HepG2 (cell line): ENCODE data around the gene TGFA. TPM values are rescaled to one million over a fixed set of nuclear protein-coding genes. Genes with fewer than 3 reads are reported as not detected.

ENCODE experiments used
- CBX5 ChIP-seq: sonication (generic); formaldehyde crosslinking; IDR thresholded peaks from 2 replicates; pipeline ENCODE4 v1.4.0; 2020; ENCODE audit warnings: missing genetic modification reagents, borderline replicate concordance
- CENPT ChIP-seq: sonication (generic); formaldehyde crosslinking; IDR thresholded peaks from 2 replicates; pipeline ENCODE4 v1.8.0; 2022; ENCODE audit warnings: low read depth, mild to moderate bottlenecking, moderate library complexity, missing genetic modification reagents
- CREB1 ChIP-seq, 2 experiments: fragments of 450-650 bp in 1 of 2; IDR thresholded peaks; 2 replicates each; pipeline ENCODE4 v1.6.1; 2016 to 2017; ENCODE audit warnings: control low read depth in 1 of 2, mild to moderate bottlenecking in 1 of 2, missing compliant biosample characterization in 1 of 2, missing genetic modification characterization in 1 of 2
- EEA1 ChIP-seq: sonication (generic); formaldehyde crosslinking; IDR thresholded peaks from 2 replicates; pipeline ENCODE4 v1.5.1; 2020; ENCODE audit warnings: mild to moderate bottlenecking, missing genetic modification reagents, borderline replicate concordance
- GZF1 ChIP-seq: sonication (generic); formaldehyde crosslinking; IDR thresholded peaks from 2 replicates; pipeline ENCODE4 v1.5.1; 2020; ENCODE audit warnings: mild to moderate bottlenecking, missing genetic modification reagents
- HDAC1 ChIP-seq: sonication (generic); formaldehyde crosslinking; IDR thresholded peaks from 2 replicates; pipeline ENCODE4 v1.5.1; 2020; ENCODE audit warnings: mild to moderate bottlenecking, missing genetic modification reagents
- JUN ChIP-seq: sonication (generic); formaldehyde crosslinking; IDR thresholded peaks from 2 replicates; pipeline ENCODE4 v1.4.0; 2020; ENCODE audit warnings: mild to moderate bottlenecking, missing genetic modification reagents
- SNRNP70 ChIP-seq: fragments of 200-400 bp; formaldehyde crosslinking; IDR thresholded peaks from 2 replicates; pipeline ENCODE4 v1.6.1; 2017; ENCODE audit warnings: mild to moderate bottlenecking, low read depth, low read length, moderate library complexity
- ZBTB10 ChIP-seq: sonication (generic); formaldehyde crosslinking; IDR thresholded peaks from 2 replicates; pipeline ENCODE4 v1.4.0; 2020; ENCODE audit warnings: missing genetic modification reagents, borderline replicate concordance
- ZNF225 ChIP-seq: sonication (generic); formaldehyde crosslinking; IDR thresholded peaks from 2 replicates; pipeline ENCODE4 v1.4.0; 2020; ENCODE audit warnings: mild to moderate bottlenecking, missing genetic modification reagents
- ZNF331 ChIP-seq: sonication (generic); formaldehyde crosslinking; IDR thresholded peaks from 2 replicates; pipeline ENCODE4 v1.4.0; 2020; ENCODE audit warnings: missing genetic modification reagents
- ZNF530 ChIP-seq: sonication (generic); formaldehyde crosslinking; IDR thresholded peaks from 2 replicates; pipeline ENCODE4 v1.5.0; 2020; ENCODE audit warnings: low read depth, mild to moderate bottlenecking, missing genetic modification reagents
- ZNF761 ChIP-seq: sonication (generic); formaldehyde crosslinking; conservative IDR thresholded peaks from 2 replicates; pipeline ENCODE4 v1.4.0; 2020; ENCODE audit warnings: mild to moderate bottlenecking, missing genetic modification reagents
- ZSCAN12 ChIP-seq: sonication (generic); formaldehyde crosslinking; IDR thresholded peaks from 2 replicates; pipeline ENCODE4 v1.9.0; 2021; ENCODE audit warnings: mild to moderate bottlenecking, missing genetic modification reagents
- ZSCAN21 ChIP-seq: sonication (generic); formaldehyde crosslinking; IDR thresholded peaks from 2 replicates; pipeline ENCODE4 v1.8.0; 2022; ENCODE audit warnings: mild to moderate bottlenecking, missing genetic modification reagents, moderate library complexity, borderline replicate concordance
- polyA plus RNA-seq, 8 experiments: library from polyadenylated mRNA; depleted of rRNA in 3 of 8; stranded (reverse) in 7 of 8; unstranded in 1 of 8; fragments of >200 nt; fragmentation: Illumina TruSeq in 4 of 8; extraction: Trizol in 4 of 8; gene quantifications; 2 replicates each; pipeline versions ENCODE4 v1.2.1 to v1.2.3, GENCODE V29; 2011 to 2016; ENCODE audit warnings: low read depth in 4 of 8, missing spikeins in 1 of 8, mixed read lengths in 1 of 8; ENCODE audit not compliant: insufficient read depth in 1 of 8
- total RNA-seq, 5 experiments: library from RNA; depleted of rRNA; stranded (reverse); fragments of >200 nt; fragmentation: Illumina TruSeq; extraction: Trizol; gene quantifications; 2 replicates each; pipeline ENCODE4 v1.2.3, GENCODE V29; 2016; ENCODE audit warnings: low read depth in 1 of 5
- TF ChIP-seq, protein P1 (sequence below): sonication (generic); formaldehyde crosslinking; IDR thresholded peaks from 2 replicates; pipeline ENCODE4 v1.4.0; 2020; ENCODE audit warnings: missing genetic modification reagents, borderline replicate concordance
- TF ChIP-seq, protein P2 (sequence below): sonication (generic); formaldehyde crosslinking; IDR thresholded peaks from 2 replicates; pipeline ENCODE4 v1.9.0; 2021; ENCODE audit warnings: missing genetic modification reagents, borderline replicate concordance
- TF ChIP-seq, protein P3 (sequence below): sonication (generic); formaldehyde crosslinking; IDR thresholded peaks from 2 replicates; pipeline ENCODE4 v1.5.1; 2020; ENCODE audit warnings: missing genetic modification reagents, mild to moderate bottlenecking, borderline replicate concordance

The TGFA gene
- total and polyA plus RNA-seq, 2 of the 13 experiments (the other 11 are each of a cell fraction or from before 2014, with no cell fraction given) = 7.8 to 15.3 TPM

- TF ChIP-seq, protein P1, sequence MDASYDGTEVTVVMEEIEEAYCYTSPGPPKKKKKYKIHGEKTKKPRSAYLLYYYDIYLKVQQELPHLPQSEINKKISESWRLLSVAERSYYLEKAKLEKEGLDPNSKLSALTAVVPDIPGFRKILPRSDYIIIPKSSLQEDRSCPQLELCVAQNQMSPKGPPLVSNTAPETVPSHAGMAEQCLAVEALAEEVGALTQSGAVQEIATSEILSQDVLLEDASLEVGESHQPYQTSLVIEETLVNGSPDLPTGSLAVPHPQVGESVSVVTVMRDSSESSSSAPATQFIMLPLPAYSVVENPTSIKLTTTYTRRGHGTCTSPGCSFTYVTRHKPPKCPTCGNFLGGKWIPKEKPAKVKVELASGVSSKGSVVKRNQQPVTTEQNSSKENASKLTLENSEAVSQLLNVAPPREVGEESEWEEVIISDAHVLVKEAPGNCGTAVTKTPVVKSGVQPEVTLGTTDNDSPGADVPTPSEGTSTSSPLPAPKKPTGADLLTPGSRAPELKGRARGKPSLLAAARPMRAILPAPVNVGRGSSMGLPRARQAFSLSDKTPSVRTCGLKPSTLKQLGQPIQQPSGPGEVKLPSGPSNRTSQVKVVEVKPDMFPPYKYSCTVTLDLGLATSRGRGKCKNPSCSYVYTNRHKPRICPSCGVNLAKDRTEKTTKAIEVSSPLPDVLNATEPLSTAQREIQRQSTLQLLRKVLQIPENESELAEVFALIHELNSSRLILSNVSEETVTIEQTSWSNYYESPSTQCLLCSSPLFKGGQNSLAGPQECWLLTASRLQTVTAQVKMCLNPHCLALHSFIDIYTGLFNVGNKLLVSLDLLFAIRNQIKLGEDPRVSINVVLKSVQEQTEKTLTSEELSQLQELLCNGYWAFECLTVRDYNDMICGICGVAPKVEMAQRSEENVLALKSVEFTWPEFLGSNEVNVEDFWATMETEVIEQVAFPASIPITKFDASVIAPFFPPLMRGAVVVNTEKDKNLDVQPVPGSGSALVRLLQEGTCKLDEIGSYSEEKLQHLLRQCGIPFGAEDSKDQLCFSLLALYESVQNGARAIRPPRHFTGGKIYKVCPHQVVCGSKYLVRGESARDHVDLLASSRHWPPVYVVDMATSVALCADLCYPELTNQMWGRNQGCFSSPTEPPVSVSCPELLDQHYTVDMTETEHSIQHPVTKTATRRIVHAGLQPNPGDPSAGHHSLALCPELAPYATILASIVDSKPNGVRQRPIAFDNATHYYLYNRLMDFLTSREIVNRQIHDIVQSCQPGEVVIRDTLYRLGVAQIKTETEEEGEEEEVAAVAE (CRISPR knock-in tag) = no peak
- TF ChIP-seq GZF1 (CRISPR knock-in tag) (no peak; the same call in 1 of the 2 replicates), ZNF530 (no peak), CENPT (CRISPR knock-in tag) (no peak), ZNF331 (CRISPR knock-in tag) (no peak; the same call in 1 of the 2 replicates), CBX5 (CRISPR knock-in tag) (no peak), SNRNP70 (no peak), ZSCAN21 (CRISPR knock-in tag) (0 out of 2 replicates have a peak, but pooled peaks have one; percentile 30), HDAC1 (no peak), ZSCAN12 (no peak), JUN (CRISPR knock-in tag) (no peak), ZNF761 (0 out of 2 replicates have a peak, but pooled peaks have one; percentile 0), ZBTB10 (CRISPR knock-in tag) (no peak), EEA1 (CRISPR knock-in tag) (no peak), ZNF225 (CRISPR knock-in tag) (peak; percentile 12; the same call in 1 of the 2 replicates), CREB1 (IDR thresholded peaks at IDR 0.05) (no peak), CREB1 (CRISPR knock-in tag; IDR thresholded peaks at IDR 0.05) (no peak)
- TF ChIP-seq, protein P2, sequence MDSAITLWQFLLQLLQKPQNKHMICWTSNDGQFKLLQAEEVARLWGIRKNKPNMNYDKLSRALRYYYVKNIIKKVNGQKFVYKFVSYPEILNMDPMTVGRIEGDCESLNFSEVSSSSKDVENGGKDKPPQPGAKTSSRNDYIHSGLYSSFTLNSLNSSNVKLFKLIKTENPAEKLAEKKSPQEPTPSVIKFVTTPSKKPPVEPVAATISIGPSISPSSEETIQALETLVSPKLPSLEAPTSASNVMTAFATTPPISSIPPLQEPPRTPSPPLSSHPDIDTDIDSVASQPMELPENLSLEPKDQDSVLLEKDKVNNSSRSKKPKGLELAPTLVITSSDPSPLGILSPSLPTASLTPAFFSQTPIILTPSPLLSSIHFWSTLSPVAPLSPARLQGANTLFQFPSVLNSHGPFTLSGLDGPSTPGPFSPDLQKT (CRISPR knock-in tag) = no peak
- TF ChIP-seq, protein P3, sequence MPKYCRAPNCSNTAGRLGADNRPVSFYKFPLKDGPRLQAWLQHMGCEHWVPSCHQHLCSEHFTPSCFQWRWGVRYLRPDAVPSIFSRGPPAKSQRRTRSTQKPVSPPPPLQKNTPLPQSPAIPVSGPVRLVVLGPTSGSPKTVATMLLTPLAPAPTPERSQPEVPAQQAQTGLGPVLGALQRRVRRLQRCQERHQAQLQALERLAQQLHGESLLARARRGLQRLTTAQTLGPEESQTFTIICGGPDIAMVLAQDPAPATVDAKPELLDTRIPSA (CRISPR knock-in tag) = peak; percentile 68; the same call in 1 of the 2 replicates
These were observed 789 bp upstream of the TGFA start (continued) for GRCh38 chr2:70554338-70554892.
